ENCODE measurements around the gene IGSF9.

The IGSF9 gene

DNA sequence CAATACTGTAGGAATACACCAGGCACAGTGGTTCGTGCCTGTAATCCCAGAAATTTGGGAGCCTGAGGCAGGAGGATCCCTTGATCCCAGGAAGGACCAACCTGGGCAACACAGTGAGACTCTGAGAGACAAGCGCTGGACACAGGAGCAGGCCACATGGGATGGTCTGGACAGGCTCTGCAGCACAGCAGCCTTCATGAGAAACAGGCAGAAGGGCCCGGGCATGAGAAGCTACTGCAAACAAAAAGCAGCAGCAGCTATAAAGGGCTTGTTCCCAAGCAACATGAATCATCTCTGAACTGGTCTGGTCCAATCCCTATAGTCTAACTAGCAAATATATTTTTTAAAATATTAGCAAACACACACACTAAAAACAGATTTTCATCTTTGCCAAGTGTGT is 44.2 kb upstream of the IGSF9 start:
- no peak overlapping the region for H3K4me3 ChIP-seq (replicated peaks; ENCODE audit: low read depth, low read length)
- DNase-seq (ENCODE audit: low read depth) = no peak
- TF ChIP-seq CTCF (IDR thresholded peaks at IDR 0.05; ENCODE audit: low read length, missing control alignments) = no peak

- H3K4me3 ChIP-seq (replicated peaks; ENCODE audit: low read depth, low read length) = no peak overlapping the region
- no peak for TF ChIP-seq CTCF (IDR thresholded peaks at IDR 0.05; ENCODE audit: low read length, missing control alignments)
- DNase-seq (ENCODE audit: low read depth) = no peak
These were observed 42.6 kb upstream of the IGSF9 start for GRCh38 chr1:159988006-159988405.

DNA sequence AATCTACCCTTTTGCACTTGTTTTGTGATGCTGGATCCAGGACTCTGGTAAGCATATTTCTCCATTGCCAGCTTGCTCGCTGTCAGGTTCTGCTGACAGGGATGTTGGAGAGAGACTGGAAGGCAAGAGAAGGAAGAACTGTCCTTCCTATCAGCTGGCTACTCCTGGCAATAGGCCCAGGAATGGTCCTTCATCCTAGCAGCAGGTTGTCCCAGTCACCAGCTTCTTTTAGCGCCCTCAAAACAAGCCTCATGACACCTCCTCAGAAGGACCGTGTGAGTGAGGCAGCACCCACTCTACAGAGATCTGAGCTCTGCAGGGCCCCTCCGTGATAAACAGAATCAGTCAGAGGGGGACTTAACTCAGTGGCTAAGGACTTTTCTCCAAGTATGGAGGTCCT is 41.8 kb upstream of the IGSF9 start:
- TF ChIP-seq CTCF (IDR thresholded peaks at IDR 0.05; ENCODE audit: low read length, missing control alignments) = no peak
- H3K4me3 ChIP-seq (replicated peaks; ENCODE audit: low read depth, low read length) = no peak overlapping the region
- DNase-seq (ENCODE audit: low read depth) = no peak

GRCh38 chr1:159986531-159986930 is 41.1 kb upstream of the IGSF9 start:
- no peak for DNase-seq (ENCODE audit: low read depth)
- H3K4me3 ChIP-seq (replicated peaks; ENCODE audit: low read depth, low read length) = no peak overlapping the region
- TF ChIP-seq CTCF (IDR thresholded peaks at IDR 0.05; ENCODE audit: low read length, missing control alignments) = no peak

DNA sequence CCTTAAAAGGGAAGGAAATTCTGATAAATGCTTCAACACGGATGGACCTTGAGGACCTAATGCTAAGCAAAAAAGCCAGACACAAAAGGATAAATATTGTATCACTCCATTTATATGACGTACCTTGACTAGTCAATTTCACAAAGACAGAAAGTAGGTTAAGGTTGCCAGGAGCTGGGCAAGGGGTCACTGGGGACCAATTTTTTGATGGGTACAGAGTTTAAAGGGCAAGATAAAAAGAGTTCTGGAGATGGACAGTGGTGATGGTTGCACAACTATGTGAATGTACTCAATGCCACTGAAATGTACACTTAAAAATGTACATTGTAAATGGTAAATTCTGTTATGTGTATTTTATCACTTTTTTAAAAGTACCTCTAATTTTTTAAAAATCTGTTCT is 40.7 kb upstream of the IGSF9 start:
- DNase-seq (ENCODE audit: low read depth) = no peak
- H3K4me3 ChIP-seq (replicated peaks; ENCODE audit: low read depth, low read length) = no peak overlapping the region
- no peak for TF ChIP-seq CTCF (IDR thresholded peaks at IDR 0.05; ENCODE audit: low read length, missing control alignments)

DNA sequence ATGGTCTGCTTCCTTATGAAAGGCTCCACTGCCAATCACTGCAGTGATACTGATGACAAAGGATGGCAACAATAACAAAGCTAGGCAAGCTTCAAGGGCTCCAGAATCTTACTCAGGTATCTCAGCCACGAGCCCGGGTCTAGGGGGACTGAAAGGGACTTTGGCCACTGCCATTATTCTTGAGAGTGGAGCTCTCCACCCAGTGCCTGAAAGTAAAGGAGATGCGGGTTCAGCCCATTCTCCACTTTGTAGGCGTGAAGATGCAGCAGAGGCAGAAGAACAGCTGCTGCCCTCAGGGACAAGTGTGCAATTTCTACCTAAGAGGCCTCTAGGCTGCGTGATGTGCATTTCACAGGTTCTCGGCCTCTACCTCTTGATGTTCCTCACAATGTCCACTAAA is 40.1 kb upstream of the IGSF9 start:
- H3K4me3 ChIP-seq (replicated peaks; ENCODE audit: low read depth, low read length) = no peak overlapping the region
- no peak for DNase-seq (ENCODE audit: low read depth)
- TF ChIP-seq CTCF (IDR thresholded peaks at IDR 0.05; ENCODE audit: low read length, missing control alignments) = no peak

- TF ChIP-seq CTCF (IDR thresholded peaks at IDR 0.05; ENCODE audit: low read length, missing control alignments) = no peak
- no peak overlapping the region for H3K4me3 ChIP-seq (replicated peaks; ENCODE audit: low read depth, low read length)
- no peak for DNase-seq (ENCODE audit: low read depth)
These were observed 38.3 kb upstream of the IGSF9 start for GRCh38 chr1:159983681-159984080.
